Transverse colon (tissue), 4 donors: Measurements from ENCODE around the gene FOXP4. TPM values are rescaled to one million over a fixed set of nuclear protein-coding genes. Genes with fewer than 3 reads are reported as not detected.
A peak's percentile ranks its signal among the peaks of the same experiment; 100 is the strongest.

Source experiments
- DNase-seq: peaks from one replicate; pipeline ENCODE4 v3.0.0-alpha.2; 2019
- H3K27ac ChIP-seq, 4 donors: fragments of 200-600 bp; sonication (generic); 2 replicates each; pipeline ENCODE4 v1.5.1; 2016 to 2018; ENCODE audit warnings: inconsistent platforms in 4 of 4
- H3K27me3 ChIP-seq: fragments of 200-600 bp; sonication (generic); 2 replicates; pipeline ENCODE4 v1.5.1; 2017; ENCODE audit warnings: inconsistent platforms
- H3K36me3 ChIP-seq, 4 donors: fragments of 200-600 bp; sonication (generic); 2 replicates each; pipeline ENCODE4 v1.5.1; 2017 to 2019; ENCODE audit warnings: inconsistent platforms in 4 of 4
- H3K4me1 ChIP-seq, 4 donors: fragments of 200-600 bp; sonication (generic); 2 replicates each; pipeline ENCODE4 v1.5.1; 2017 to 2020; ENCODE audit warnings: inconsistent platforms in 4 of 4
- H3K4me3 ChIP-seq, 4 donors: fragments of 200-600 bp; sonication (generic); 1 replicate in 1 of 4; 2 replicates in 3 of 4; pipeline versions ENCODE4 v1.5.1 to v1.6.1; 2017 to 2019; ENCODE audit warnings: inconsistent platforms in 4 of 4
- H3K9me3 ChIP-seq, 2 donors: fragments of 200-600 bp; sonication (generic); 2 replicates each; pipeline ENCODE4 v1.5.1; 2017 to 2019; ENCODE audit warnings: inconsistent platforms in 2 of 2
- EP300 ChIP-seq: sonication (generic); formaldehyde crosslinking; IDR thresholded peaks from one replicate; pipeline ENCODE4 v1.6.1; 2017; ENCODE audit warnings: antibody characterized with exemption, low read depth
- POLR2A ChIP-seq: fragments of 450-650 bp; IDR thresholded peaks from one replicate; pipeline ENCODE4 v1.6.1; 2016; ENCODE audit warnings: antibody characterized with exemption, mild to moderate bottlenecking, moderate library complexity
- POLR2AphosphoS5 ChIP-seq, 3 donors: sonication (generic); formaldehyde crosslinking; IDR thresholded peaks; one replicate each; pipeline ENCODE4 v1.6.1; 2016; ENCODE audit warnings: antibody characterized with exemption in 3 of 3
- WGBS, 2 donors: methylation state at CpG; one replicate each; pipeline ENCODE4 v1.1.5; 2018; ENCODE audit warnings: low coverage in 1 of 2; 5-methylcytosine and 5-hydroxymethylcytosine counted together
- in situ Hi-C, 4 donors: fragments of 200-750 bp; cut with MboI; loops; one replicate each; pipeline versions ENCODE4 v1.15.0 to v1.15.1; 2017; ENCODE audit warnings: low sequenced_read_pairs in 3 of 4, low pct_ligation_motif_present in 1 of 4, low pct_unique_long_range_greater_than_20kb in 1 of 4
- intact Hi-C: fragments of 100-400 bp; cut with DNase I; formaldehyde crosslinking; loops from one replicate; pipeline ENCODE4 v1.15.1; 2023; ENCODE audit warnings: low total_unique reads
- total RNA-seq, 4 donors: library from RNA; depleted of rRNA; stranded (reverse); fragments of >200 nt; gene quantifications; one replicate each; pipeline ENCODE4 v1.1.0, GENCODE V29; 2016
- TF ChIP-seq, protein P1 (sequence below), 5 experiments: fragments of 200-600 bp in 3 of 5; fragments of 450-650 bp in 2 of 5; sonication (generic) in 3 of 5; IDR thresholded peaks; 1 replicate in 2 of 5; 2 replicates in 3 of 5; pipeline ENCODE4 v1.5.1; 2016 to 2017; ENCODE audit warnings: antibody characterized with exemption in 5 of 5, inconsistent platforms in 3 of 5, mild to moderate bottlenecking in 2 of 5, moderate library complexity in 1 of 5

FOXP4 gene
- total RNA-seq, 4 donors from 2014 or later: 13.8 to 45.6 (median 17.2) TPM

GRCh38 chr6:41623330-41623729 is 77.1 kb downstream of the FOXP4 start:
- DNase-seq: no peak
- Histone ChIP-seq H3K27me3 (peaks cover 5% of the 10 kb centered on the region), H3K36me3 (no peaks in the 10 kb centered on the region), H3K4me3 (no peak overlapping the region), H3K27ac (no peak overlapping the region), H3K4me1 (peaks cover 0 to 8% (median 0%) of the 10 kb centered on the region in 4 donors), H3K9me3 (no peaks in the 10 kb centered on the region)
- in situ Hi-C loops (no loop called here), intact Hi-C loops (no loop called here)
- 83 to 92% methylated on average over 3 to 6 of the region's 6 CpGs for WGBS, 2 donors
- TF ChIP-seq POLR2AphosphoS5 (IDR thresholded peaks at IDR 0.05): no peak
- no peak for TF ChIP-seq EP300
- TF ChIP-seq, protein P1, sequence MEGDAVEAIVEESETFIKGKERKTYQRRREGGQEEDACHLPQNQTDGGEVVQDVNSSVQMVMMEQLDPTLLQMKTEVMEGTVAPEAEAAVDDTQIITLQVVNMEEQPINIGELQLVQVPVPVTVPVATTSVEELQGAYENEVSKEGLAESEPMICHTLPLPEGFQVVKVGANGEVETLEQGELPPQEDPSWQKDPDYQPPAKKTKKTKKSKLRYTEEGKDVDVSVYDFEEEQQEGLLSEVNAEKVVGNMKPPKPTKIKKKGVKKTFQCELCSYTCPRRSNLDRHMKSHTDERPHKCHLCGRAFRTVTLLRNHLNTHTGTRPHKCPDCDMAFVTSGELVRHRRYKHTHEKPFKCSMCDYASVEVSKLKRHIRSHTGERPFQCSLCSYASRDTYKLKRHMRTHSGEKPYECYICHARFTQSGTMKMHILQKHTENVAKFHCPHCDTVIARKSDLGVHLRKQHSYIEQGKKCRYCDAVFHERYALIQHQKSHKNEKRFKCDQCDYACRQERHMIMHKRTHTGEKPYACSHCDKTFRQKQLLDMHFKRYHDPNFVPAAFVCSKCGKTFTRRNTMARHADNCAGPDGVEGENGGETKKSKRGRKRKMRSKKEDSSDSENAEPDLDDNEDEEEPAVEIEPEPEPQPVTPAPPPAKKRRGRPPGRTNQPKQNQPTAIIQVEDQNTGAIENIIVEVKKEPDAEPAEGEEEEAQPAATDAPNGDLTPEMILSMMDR (IDR thresholded peaks at IDR 0.05): no peak

- in situ Hi-C loops (no loop called here), intact Hi-C loops (no loop called here)
- no peak overlapping the region for H3K4me3 ChIP-seq
- H3K36me3 ChIP-seq: no peaks in the 10 kb centered on the region
- TF ChIP-seq, protein P1 (IDR thresholded peaks at IDR 0.05): no peak
- no peak for TF ChIP-seq POLR2AphosphoS5 (IDR thresholded peaks at IDR 0.05)
- no peak for TF ChIP-seq POLR2A
- no peak for TF ChIP-seq EP300
- 65 to 78% methylated on average over 13 to 18 of the region's 18 CpGs for WGBS, 2 donors
- H3K4me1 ChIP-seq: peaks cover 0 to 8% (median 0%) of the 10 kb centered on the region in 4 donors
- no peaks in the 10 kb centered on the region for H3K9me3 ChIP-seq
- H3K27ac ChIP-seq: no peak overlapping the region
- H3K27me3 ChIP-seq: peaks cover 5% of the 10 kb centered on the region
- DNase-seq: no peak
These were observed 78.6 kb downstream of the FOXP4 start for GRCh38 chr6:41624621-41625380.

DNA sequence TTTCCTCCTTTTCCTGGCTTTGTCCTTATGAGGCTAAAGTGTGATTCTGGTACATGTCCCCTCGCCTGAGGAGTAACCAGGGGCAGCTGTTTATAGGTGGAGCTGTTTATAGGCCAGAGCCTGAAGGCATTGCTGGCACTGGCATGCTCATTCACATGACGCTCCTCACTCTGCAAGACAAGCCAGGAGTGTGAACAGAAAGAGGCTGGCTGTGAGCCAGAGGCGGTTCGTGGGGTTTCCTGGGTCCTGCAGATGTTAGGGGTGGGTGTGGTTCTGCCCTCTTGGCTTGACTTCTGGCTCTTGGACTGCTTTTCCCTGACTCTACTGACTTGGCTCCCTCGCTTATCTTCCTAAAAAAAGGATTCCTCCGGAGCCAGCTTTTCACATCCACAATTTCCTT is 79.3 kb downstream of the FOXP4 start:
- H3K9me3 ChIP-seq: no peaks in the 10 kb centered on the region
- H3K27me3 ChIP-seq: peaks cover 7% of the 10 kb centered on the region
- WGBS, 2 donors: 20 to 28% methylated on average over 1 to 6 of the region's 6 CpGs
- H3K4me1 ChIP-seq: peaks cover 0 to 8% (median 0%) of the 10 kb centered on the region in 4 donors
- TF ChIP-seq POLR2A: no peak
- TF ChIP-seq EP300: no peak
- TF ChIP-seq POLR2AphosphoS5 (IDR thresholded peaks at IDR 0.05): no peak
- TF ChIP-seq, protein P1 (IDR thresholded peaks at IDR 0.05): no peak
- H3K27ac ChIP-seq: no peak overlapping the region
- H3K4me3 ChIP-seq: no peak overlapping the region
- intact Hi-C loops: no loop called here
- in situ Hi-C loops: no loop called here
- no peaks in the 10 kb centered on the region for H3K36me3 ChIP-seq
- peak; percentile 36 for DNase-seq

GRCh38 chr6:41626022-41626421 is 79.8 kb downstream of the FOXP4 start:
- Histone ChIP-seq H3K9me3 (no peaks in the 10 kb centered on the region), H3K4me3 (no peak overlapping the region), H3K36me3 (no peaks in the 10 kb centered on the region), H3K27me3 (peaks cover 7% of the 10 kb centered on the region), H3K27ac (no peak overlapping the region), H3K4me1 (peaks cover 0 to 8% (median 0%) of the 10 kb centered on the region in 4 donors)
- intact Hi-C loops (no loop called here), in situ Hi-C loops (no loop called here)
- TF ChIP-seq EP300 (no peak), POLR2AphosphoS5 (IDR thresholded peaks at IDR 0.05) (no peak), POLR2A (no peak)
- TF ChIP-seq, protein P1 (IDR thresholded peaks at IDR 0.05): no peak
- WGBS, 2 donors: 88 to 89% methylated on average over 3 to 4 of the region's 4 CpGs
- no peak for DNase-seq
